Activated CD8-positive, alpha-beta T cell treated with anti-CD3 and anti-CD28 coated beads for 36 hours (primary cell): ENCODE measurements around the gene EYS. TPM values are rescaled to one million over a fixed set of nuclear protein-coding genes. Genes with fewer than 3 reads are reported as not detected.

Experiments
- ATAC-seq: fragments of 200-7000 bp; cut with Tn5 transposase; one replicate; pipeline ENCODE4 v1.10.0; 2021; ENCODE audit warnings: mild to moderate bottlenecking, moderate library complexity
- CTCF ChIA-PET: fragments of 350-600 bp; sonication (Branson Sonifier 250); formaldehyde crosslinking; loops from one replicate; lab custom pipeline; 2021; ENCODE audit warnings: antibody characterized with exemption; lab: Charles Lee
- POLR2A ChIA-PET: fragments of 350-600 bp; sonication (Branson Sonifier 250); formaldehyde crosslinking; loops from one replicate; lab custom pipeline; 2021; ENCODE audit warnings: antibody characterized with exemption; lab: Charles Lee
- DNase-seq: peaks from one replicate; pipeline ENCODE4 v3.0.0-alpha.2; 2020
- H3K27ac Mint-ChIP-seq: one replicate; pipeline ENCODE4 v1.8.0; 2021; ENCODE audit warnings: mild to moderate bottlenecking, mixed read lengths
- H3K27me3 Mint-ChIP-seq: one replicate; pipeline ENCODE4 v1.8.0; 2021; ENCODE audit warnings: mixed read lengths
- H3K36me3 Mint-ChIP-seq: one replicate; pipeline ENCODE4 v1.8.0; 2021; ENCODE audit warnings: low read depth, mixed read lengths
- H3K4me1 Mint-ChIP-seq: one replicate; pipeline ENCODE4 v1.8.0; 2021; ENCODE audit warnings: low read depth, mixed read lengths
- H3K4me3 Mint-ChIP-seq: one replicate; pipeline ENCODE4 v1.8.0; 2021; ENCODE audit warnings: mild to moderate bottlenecking, moderate library complexity, mixed read lengths
- H3K9me3 Mint-ChIP-seq: one replicate; pipeline ENCODE4 v1.8.0; 2021; ENCODE audit warnings: mixed read lengths
- CTCF ChIP-seq: fragments of 200-600 bp; IDR thresholded peaks from one replicate; pipeline ENCODE4 v1.8.0; 2022; ENCODE audit warnings: antibody characterized with exemption, mild to moderate bottlenecking
- intact Hi-C: fragments of 100-400 bp; cut with micrococcal nuclease; formaldehyde crosslinking; loops from one replicate; pipeline ENCODE4 v1.10.0; 2022
- total RNA-seq, 2 experiments: library from RNA; stranded (reverse); gene quantifications; one replicate each; pipeline ENCODE4 v1.2.3, GENCODE V29; 2021

The EYS gene
- total RNA-seq, 2 experiments from 2014 or later: not detected

GRCh38 chr6:63947792-63948529 lies 1759.1 kb downstream of the EYS start:
- TF ChIP-seq CTCF: no peak
- H3K27ac Mint-ChIP-seq: no peak overlapping the region
- ChIA-PET POLR2A (no interaction called here), CTCF (no interaction called here)
- peaks cover 2% of the 10 kb centered on the region for H3K9me3 Mint-ChIP-seq
- no peaks in the 10 kb centered on the region for H3K4me1 Mint-ChIP-seq
- H3K4me3 Mint-ChIP-seq: no peak overlapping the region
- intact Hi-C loops: no loop called here
- no peaks in the 10 kb centered on the region for H3K27me3 Mint-ChIP-seq
- ATAC-seq: no peak
- no peak for DNase-seq
- no peaks in the 10 kb centered on the region for H3K36me3 Mint-ChIP-seq

- peaks cover 2% of the 10 kb centered on the region for H3K9me3 Mint-ChIP-seq
- CTCF ChIA-PET: no interaction called here
- ATAC-seq: no peak
- H3K4me1 Mint-ChIP-seq: no peaks in the 10 kb centered on the region
- no peak overlapping the region for H3K27ac Mint-ChIP-seq
- POLR2A ChIA-PET: no interaction called here
- no peak overlapping the region for H3K4me3 Mint-ChIP-seq
- H3K27me3 Mint-ChIP-seq: no peaks in the 10 kb centered on the region
- intact Hi-C loops: no loop called here
- TF ChIP-seq CTCF: no peak
- DNase-seq: no peak
- no peaks in the 10 kb centered on the region for H3K36me3 Mint-ChIP-seq
Measured at GRCh38 chr6:63945987-63946386, 1761.0 kb downstream of the EYS start.

- no peak for ATAC-seq
- CTCF ChIA-PET: no interaction called here
Measured at GRCh38 chr6:63943826-63944225, 1763.2 kb downstream of the EYS start.

GRCh38 chr6:63941747-63942470 lies 1765.1 kb downstream of the EYS start:
- intact Hi-C loops: no loop called here
- H3K27me3 Mint-ChIP-seq: no peaks in the 10 kb centered on the region
- no peak for ATAC-seq
- no peak overlapping the region for H3K4me3 Mint-ChIP-seq
- H3K9me3 Mint-ChIP-seq: peaks cover 2% of the 10 kb centered on the region
- TF ChIP-seq CTCF: no peak
- ChIA-PET CTCF (no interaction called here), POLR2A (no interaction called here)
- H3K27ac Mint-ChIP-seq: no peak overlapping the region
- H3K36me3 Mint-ChIP-seq: no peaks in the 10 kb centered on the region
- DNase-seq: no peak
- H3K4me1 Mint-ChIP-seq: no peaks in the 10 kb centered on the region

More at GRCh38 chr6:63943826-63944225, 1763.2 kb downstream of the EYS start:
- Mint-ChIP-seq H3K4me3 (no peak overlapping the region), H3K36me3 (no peaks in the 10 kb centered on the region), H3K27me3 (no peaks in the 10 kb centered on the region), H3K27ac (no peak overlapping the region), H3K4me1 (no peaks in the 10 kb centered on the region), H3K9me3 (peaks cover 2% of the 10 kb centered on the region)
- TF ChIP-seq CTCF: no peak
- POLR2A ChIA-PET: no interaction called here
- intact Hi-C loops: no loop called here
- DNase-seq: no peak

- POLR2A ChIA-PET: interaction anchor here (0.6 kb wide), 1 partner anchor 11 kb away, joined by 3 read pairs; no protein-coding TSS in a partner anchor
- CTCF ChIA-PET: no interaction called here
- no peak for TF ChIP-seq CTCF
- no peaks in the 10 kb centered on the region for H3K4me1 Mint-ChIP-seq
- no peak overlapping the region for H3K27ac Mint-ChIP-seq
- peaks cover 1% of the 10 kb centered on the region for H3K9me3 Mint-ChIP-seq
- intact Hi-C loops: no loop called here
- no peaks in the 10 kb centered on the region for H3K36me3 Mint-ChIP-seq
- DNase-seq (no peak), ATAC-seq (no peak)
- no peaks in the 10 kb centered on the region for H3K27me3 Mint-ChIP-seq
- no peak overlapping the region for H3K4me3 Mint-ChIP-seq
Measured at GRCh38 chr6:63940056-63940455, 1767.0 kb downstream of the EYS start.
